Measurements from ENCODE around the gene TRAPPC1. TPM values are rescaled to one million over a fixed set of nuclear protein-coding genes. Genes with fewer than 3 reads are reported as not detected.

Gene TRAPPC1
- total RNA-seq, 1 donor: 48.8 TPM

GRCh38 chr17:7909089-7909488 lies 22.7 kb downstream of the TRAPPC1 start:
- no peak for DNase-seq (ENCODE audit: low read depth)
- H3K4me3 ChIP-seq (ENCODE audit: low read depth, low read length): no peak overlapping the region
- TF ChIP-seq CTCF (IDR thresholded peaks at IDR 0.05; ENCODE audit: insufficient read depth, low read length): no peak

GRCh38 chr17:7903154-7904103 lies 28.3 kb downstream of the TRAPPC1 start:
- no peak for DNase-seq (ENCODE audit: low read depth)
- no peak for TF ChIP-seq CTCF (IDR thresholded peaks at IDR 0.05; ENCODE audit: insufficient read depth, low read length)
- H3K4me3 ChIP-seq (ENCODE audit: low read depth, low read length): no peak overlapping the region

- peak; percentile 75 for DNase-seq (ENCODE audit: low read depth)
- no peak overlapping the region for H3K4me3 ChIP-seq (ENCODE audit: low read depth, low read length)
- TF ChIP-seq CTCF (IDR thresholded peaks at IDR 0.05; ENCODE audit: insufficient read depth, low read length): peak; percentile 62
Measured at GRCh38 chr17:7897773-7898172, 34.0 kb downstream of the TRAPPC1 start.

- DNase-seq (ENCODE audit: low read depth): no peak
- no peak for TF ChIP-seq CTCF (IDR thresholded peaks at IDR 0.05; ENCODE audit: insufficient read depth, low read length)
Measured at GRCh38 chr17:7897090-7897489, 34.7 kb downstream of the TRAPPC1 start.

GRCh38 chr17:7894866-7895265 lies 36.9 kb downstream of the TRAPPC1 start:
- no peak overlapping the region for H3K4me3 ChIP-seq (ENCODE audit: low read depth, low read length)
- TF ChIP-seq CTCF (IDR thresholded peaks at IDR 0.05; ENCODE audit: insufficient read depth, low read length): no peak
- DNase-seq (ENCODE audit: low read depth): no peak

More at GRCh38 chr17:7897090-7897489, 34.7 kb downstream of the TRAPPC1 start:
- H3K4me3 ChIP-seq (ENCODE audit: low read depth, low read length): no peak overlapping the region

- TF ChIP-seq CTCF (IDR thresholded peaks at IDR 0.05; ENCODE audit: insufficient read depth, low read length): no peak
- no peak overlapping the region for H3K4me3 ChIP-seq (ENCODE audit: low read depth, low read length)
- DNase-seq (ENCODE audit: low read depth): no peak
Measured at GRCh38 chr17:7894226-7894625, 37.5 kb downstream of the TRAPPC1 start.

Data from fibroblast of the aortic adventitia (primary cell).